Glomerular visceral epithelial cell (primary cell): Measurements from ENCODE around the gene PHACTR2.
"Not testable (repeated sequence)": the region's sequence is repeated elsewhere in the genome, so short reads cannot be mapped to it uniquely, and the experiment has no call there.

Experiments used
- DNase-seq: peaks from one replicate; pipeline ENCODE4 v3.0.0-alpha.2; 2016; ENCODE audit errors: extremely low spot score

PHACTR2 gene

DNA sequence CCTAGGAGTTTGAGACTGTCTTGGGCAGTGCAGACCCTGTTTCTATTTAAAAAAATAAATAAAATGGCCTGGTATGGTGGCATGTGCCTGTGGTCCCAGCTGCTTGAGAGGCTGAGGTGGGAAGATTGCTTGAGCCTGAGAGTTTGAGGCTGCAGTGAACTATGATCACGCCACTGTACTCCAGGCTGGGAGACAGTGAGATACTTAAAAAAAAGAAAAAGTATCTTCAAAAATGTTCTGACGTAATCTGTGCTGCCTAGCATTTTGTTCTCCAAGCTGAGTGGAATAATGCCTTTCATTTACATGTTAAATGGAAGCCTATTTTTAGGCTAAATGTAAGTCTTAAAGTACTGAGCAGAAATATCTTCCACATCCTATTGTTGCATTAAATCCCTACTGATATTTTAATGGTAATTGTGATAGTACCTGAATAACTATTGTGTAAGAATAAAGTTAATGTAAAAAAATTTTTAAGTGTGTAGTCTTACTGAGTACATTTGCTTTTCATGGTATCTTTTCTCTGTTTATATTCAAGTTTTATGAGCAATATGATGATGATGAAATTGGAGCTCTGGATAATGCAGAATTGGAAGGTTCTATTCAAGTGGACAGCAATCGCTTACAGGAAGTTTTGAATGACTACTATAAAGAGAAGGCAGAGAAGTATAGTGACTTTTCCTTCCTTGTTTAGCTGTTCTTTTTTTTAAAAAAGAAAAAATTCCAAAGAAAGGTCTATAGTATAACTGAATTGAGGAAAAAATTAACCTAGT, 182.3 kb downstream of the PHACTR2 start:
- DNase-seq, result no peak

- DNase-seq, result no peak
Measured at GRCh38 chr6:143863771-143864170, 186.0 kb downstream of the PHACTR2 start.

GRCh38 chr6:143864234-143864633, 186.5 kb downstream of the PHACTR2 start, which contains the start of gene ZC2HC1B:
Gene ZC2HC1B, plus strand, starts transcription at chr6:143864474. Its CDS starts 66 bp downstream, at chr6:143864540.
- no peak for DNase-seq

GRCh38 chr6:143867236-143867635, 189.5 kb downstream of the PHACTR2 start:
- DNase-seq, result no peak

DNA sequence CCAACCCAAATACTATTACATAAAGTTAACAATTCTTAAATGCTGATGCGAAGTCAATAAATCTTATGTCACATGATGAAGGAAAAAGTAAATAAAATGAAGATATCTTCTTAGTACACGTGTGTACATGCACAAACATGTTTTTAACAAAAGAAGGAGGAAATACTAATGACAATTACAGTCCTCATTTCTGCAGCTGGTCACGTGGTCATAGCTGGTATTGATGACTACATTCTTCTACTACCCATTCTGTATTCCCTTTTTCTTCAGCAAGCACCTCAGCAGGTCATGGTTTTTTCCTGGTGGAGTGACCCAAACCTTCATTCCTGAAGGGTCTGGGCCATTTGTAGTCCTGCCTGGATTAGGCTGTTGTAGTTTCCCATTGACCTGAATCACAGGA, 191.0 kb downstream of the PHACTR2 start:
- not testable (repeated sequence) for DNase-seq

GRCh38 chr6:143871202-143871730, 193.5 kb downstream of the PHACTR2 start:
- not testable (repeated sequence) for DNase-seq

GRCh38 chr6:143872201-143872600, 194.4 kb downstream of the PHACTR2 start:
- peak; percentile 5 for DNase-seq

DNA sequence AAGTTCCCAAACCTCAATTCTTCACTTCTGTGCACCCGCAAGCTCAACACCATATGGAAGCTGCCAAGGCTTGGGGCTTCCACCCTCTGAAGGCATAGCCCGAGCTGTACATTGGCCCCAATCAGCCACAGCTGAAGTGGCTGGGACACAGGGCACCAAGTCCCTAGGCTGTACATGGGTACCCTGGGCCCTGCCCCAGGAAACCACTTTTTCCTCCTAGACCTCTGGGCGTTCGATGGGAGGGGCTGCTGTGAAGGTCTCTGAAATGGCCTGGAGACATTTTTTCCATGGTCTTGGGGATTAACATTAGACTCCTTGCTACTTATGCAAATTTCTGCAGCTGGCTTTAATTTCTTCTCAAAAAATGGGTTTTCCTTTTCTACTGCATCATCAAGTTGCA, 195.8 kb downstream of the PHACTR2 start:
- not testable (repeated sequence) for DNase-seq

DNA sequence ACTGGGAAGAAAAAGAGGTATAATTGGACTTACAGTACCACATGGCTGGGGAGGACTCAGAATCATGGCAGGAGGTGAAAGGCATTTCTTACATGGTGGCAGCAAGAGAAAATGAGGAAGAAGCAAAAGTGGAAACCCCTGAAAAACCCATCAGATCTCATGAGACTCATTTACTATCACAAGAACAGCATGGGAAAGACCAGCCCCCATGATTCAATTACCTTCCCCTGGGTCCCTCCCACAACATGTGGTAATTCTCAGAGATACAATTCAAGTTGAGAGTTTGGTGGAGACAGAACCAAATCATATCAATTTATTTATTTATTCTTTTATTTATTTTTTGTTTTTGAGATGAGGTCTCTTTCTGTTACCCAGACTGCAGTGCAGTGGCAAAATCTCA, 196.7 kb downstream of the PHACTR2 start:
- DNase-seq, result not testable (repeated sequence)

GRCh38 chr6:143877584-143878271, 200.0 kb downstream of the PHACTR2 start:
- no peak for DNase-seq

DNA sequence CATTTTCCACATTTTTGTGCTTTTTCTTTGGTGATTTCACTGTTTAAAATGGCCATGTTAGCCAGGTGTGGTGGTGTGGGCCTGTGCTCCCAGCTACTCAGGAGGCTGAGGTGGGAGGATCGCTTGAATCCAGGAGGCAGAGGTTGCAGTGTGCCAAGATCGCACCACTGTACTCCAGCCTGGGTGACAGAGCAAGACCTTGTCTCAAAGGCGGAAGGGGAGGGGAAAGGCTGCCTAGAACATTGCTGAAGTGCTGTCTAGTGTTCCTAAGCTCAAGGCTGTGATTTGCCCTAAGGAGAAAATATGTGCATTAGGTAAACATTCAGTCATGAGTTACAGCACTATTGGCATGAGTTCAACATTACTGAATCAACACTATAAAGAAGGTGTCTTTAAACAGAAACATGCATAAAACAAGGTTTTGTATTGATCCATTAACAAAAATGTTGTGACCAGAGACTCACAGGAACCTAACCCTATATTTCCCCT, 200.6 kb downstream of the PHACTR2 start:
- no peak for DNase-seq

GRCh38 chr6:143880412-143880811, 202.6 kb downstream of the PHACTR2 start:
- DNase-seq, result no peak
